22Rv1 (cell line): ENCODE data around the gene CFAP221.

Experiments
- H3K27ac ChIP-seq: fragments of 450-650 bp; 2 replicates; pipeline ENCODE4 v1.5.1; 2017
- ZFX ChIP-seq: fragments of 450-650 bp; IDR thresholded peaks from 2 replicates; pipeline ENCODE4 v1.6.1; 2017; ENCODE audit warnings: antibody characterized with exemption, borderline replicate concordance
- TF ChIP-seq, protein P1 (sequence below): fragments of 450-650 bp; IDR thresholded peaks from 2 replicates; pipeline ENCODE4 v1.5.1; 2017; ENCODE audit warnings: mild to moderate bottlenecking

The CFAP221 gene

DNA sequence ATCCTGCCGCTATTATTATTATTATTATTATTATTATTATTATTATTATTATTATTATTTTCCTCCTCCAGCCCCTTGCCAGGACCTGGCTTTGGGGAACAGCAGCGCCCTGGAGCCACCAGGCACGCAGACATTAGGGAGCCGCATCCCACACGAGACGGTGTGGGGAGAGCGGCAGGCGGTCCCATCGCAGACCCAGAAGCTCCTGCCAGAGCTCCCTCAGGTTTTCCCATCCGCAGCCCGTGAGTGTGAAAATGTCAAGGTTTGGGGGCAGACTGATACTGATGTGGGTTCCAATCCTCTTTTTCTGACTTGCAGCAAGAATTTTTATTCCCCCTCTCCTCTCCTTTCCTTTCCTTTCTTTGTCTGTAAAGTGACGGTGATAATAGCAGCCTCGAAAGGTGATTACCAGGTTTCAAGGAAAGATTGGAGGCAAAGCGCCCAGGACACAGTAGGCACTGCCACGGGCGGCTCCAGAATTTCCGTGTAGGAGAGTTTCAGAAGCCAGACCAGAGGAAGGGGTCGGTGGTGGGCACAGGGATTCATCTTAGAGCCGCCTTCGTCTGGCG is 20.8 kb upstream of the CFAP221 start:
- TF ChIP-seq, protein P1, sequence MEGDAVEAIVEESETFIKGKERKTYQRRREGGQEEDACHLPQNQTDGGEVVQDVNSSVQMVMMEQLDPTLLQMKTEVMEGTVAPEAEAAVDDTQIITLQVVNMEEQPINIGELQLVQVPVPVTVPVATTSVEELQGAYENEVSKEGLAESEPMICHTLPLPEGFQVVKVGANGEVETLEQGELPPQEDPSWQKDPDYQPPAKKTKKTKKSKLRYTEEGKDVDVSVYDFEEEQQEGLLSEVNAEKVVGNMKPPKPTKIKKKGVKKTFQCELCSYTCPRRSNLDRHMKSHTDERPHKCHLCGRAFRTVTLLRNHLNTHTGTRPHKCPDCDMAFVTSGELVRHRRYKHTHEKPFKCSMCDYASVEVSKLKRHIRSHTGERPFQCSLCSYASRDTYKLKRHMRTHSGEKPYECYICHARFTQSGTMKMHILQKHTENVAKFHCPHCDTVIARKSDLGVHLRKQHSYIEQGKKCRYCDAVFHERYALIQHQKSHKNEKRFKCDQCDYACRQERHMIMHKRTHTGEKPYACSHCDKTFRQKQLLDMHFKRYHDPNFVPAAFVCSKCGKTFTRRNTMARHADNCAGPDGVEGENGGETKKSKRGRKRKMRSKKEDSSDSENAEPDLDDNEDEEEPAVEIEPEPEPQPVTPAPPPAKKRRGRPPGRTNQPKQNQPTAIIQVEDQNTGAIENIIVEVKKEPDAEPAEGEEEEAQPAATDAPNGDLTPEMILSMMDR, result no peak
- no peak for TF ChIP-seq ZFX

DNA sequence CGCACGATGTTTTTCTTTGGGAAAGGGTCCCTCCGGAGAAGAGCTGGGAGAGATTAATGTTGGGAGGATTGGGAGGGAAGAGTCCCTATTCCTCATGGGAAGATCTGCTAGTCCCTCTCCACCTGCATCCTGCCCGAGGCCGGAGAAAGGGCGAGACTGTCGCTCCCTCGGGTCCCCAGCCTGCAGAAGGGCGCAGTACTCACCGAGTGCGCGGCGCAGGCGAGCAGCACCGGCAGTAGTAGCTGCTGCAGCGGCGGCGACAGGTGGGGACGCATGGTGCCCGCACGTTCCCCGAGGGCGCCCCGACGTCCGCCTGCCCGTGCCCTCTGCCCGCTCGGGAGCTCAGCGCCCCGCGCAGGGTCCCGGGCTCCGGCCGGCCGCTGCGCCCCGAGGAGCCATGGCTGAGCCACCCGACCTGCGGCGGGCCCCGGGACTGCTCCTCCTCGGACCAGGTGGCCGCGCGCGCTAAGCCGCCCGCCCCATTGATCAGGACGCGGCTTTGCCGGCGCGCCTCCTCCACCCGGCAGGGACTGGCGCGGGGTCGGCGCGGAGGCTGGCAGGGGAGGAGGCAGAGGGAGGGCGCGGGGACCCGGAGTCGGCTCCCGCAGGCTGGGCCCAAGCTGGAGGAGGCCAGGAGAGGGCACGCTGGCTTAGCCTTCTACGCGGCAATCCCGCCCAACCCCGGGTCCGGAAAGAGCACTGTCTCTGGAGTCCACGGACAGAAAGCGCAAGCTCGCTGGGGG is 20.1 kb upstream of the CFAP221 start, which contains the start of gene SCTR:
Gene SCTR (minus strand): TSS at position 532 of the 743 bp plus-strand sequence. CDS start 257 bp downstream, at position 275.
- TF ChIP-seq, protein P1, result no peak
- no peak for TF ChIP-seq ZFX
- no peak within 1 kb of the TSS for H3K27ac ChIP-seq

More for the DNA sequence above, 20.8 kb upstream of the CFAP221 start:
- H3K27ac ChIP-seq, result no peak overlapping the region

DNA sequence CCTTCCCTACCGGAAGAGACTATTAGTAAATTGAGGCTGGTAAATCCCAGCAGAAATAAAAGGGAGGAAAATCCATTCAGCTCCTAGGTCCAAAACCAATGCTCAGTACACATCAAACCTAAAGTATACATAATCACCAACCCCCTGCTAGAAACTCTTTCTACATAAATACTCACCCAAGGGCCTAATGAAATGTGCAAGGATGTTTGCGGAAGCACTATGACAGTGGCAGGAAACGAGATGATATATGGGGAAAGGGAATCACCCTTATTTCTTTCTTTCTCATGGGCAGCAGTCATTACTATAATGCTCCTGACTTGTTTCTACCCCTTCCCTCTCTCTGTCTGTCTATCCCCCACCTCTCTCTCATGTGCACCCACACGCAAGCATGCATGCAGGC is 18.6 kb upstream of the CFAP221 start:
- TF ChIP-seq, protein P1, result no peak
- no peak for TF ChIP-seq ZFX
- no peak overlapping the region for H3K27ac ChIP-seq

DNA sequence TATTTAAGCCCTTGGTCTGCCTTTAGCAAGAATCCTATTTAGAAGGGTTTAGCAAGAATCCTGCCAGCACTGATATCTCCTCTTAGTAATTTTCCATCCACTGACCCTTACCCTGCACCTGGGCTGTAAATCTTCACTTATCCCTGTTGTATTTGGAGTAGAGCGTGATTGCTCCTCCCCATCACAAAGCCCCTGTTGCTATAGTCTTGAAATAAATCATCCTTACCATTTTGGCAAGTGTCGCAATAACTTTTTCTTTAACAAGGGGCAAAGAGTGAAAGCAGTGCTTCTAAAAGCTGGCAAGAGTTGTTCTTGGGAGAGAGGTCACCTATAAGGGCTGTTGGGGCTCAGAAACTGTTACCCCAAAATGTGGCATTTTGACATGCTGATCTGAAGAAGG is 16.2 kb upstream of the CFAP221 start:
- H3K27ac ChIP-seq, result no peak overlapping the region
- no peak for TF ChIP-seq ZFX
- TF ChIP-seq, protein P1, result no peak

DNA sequence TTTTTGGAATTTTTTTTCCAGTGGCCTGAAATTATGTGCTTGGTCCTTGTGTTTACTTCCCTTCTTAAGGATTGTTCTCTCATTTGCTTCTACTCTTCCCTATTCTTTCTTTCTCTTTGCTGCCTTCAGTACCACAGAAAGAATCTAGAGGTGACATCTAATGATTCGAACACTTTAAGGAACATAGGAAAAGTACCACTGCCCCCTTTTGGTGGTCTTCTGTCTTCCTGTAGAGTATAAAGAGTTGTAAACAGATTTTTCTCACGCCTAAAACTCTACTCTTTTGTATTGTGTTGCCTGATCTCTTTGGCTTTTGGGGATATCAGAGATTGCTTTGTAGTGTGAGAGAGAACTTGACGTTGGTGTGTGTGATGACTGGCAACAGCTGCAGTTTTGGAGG is 13.0 kb upstream of the CFAP221 start:
- TF ChIP-seq, protein P1, result no peak
- TF ChIP-seq ZFX, result no peak
- no peak overlapping the region for H3K27ac ChIP-seq

DNA sequence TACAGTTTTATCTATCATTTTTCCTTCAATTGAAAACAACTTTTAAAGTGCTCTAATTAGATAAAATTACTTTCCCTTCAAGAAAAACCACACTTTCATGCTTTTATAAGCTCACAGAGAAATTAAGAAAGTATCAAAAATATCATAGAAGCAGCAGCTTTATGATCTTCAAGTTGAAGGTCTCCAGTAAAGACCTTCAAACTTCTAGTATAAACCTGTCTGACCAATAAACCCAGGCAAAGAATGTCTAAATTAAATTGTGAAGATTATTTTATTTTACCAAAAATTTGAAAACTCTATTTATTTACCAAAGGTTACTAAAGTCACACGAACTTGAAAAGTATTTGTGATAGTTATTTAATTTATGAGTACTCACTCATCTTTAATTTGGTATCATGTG is 10.7 kb upstream of the CFAP221 start:
- TF ChIP-seq, protein P1, result no peak
- no peak for TF ChIP-seq ZFX

DNA sequence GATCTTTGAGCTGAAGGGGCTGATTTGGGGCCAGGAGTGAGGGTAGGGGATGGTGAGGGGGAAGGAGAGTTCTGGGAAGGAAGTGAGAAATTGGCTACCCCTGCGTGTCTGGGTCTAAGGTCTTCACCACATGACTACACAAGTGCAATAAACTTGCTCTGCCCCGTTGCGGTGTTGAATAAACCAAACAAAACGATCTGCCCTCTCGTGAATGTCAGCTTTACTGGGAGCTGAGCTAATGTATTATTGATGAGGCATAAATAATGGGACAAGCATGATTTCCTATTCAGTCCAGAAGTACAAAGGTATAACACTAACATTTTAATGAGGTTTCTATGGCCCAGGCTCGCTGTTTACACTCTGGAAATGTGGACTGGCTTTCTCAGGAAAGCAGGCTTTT is 8.0 kb upstream of the CFAP221 start:
- no peak overlapping the region for H3K27ac ChIP-seq
- TF ChIP-seq, protein P1, result no peak
- no peak for TF ChIP-seq ZFX

More for the DNA sequence above, 10.7 kb upstream of the CFAP221 start:
- no peak overlapping the region for H3K27ac ChIP-seq
